Stimulated activated CD4-positive, alpha-beta T cell treated with anti-CD3 and anti-CD28 coated beads, Interleukin-1b, Interleukin-23, amount 100 ng/mL, for 24 hours (primary cell): Measurements from ENCODE around the gene RAPGEF1.

Experiments used
- DNase-seq, 4 experiments: peaks; one replicate each; pipeline ENCODE4 v3.0.0-alpha.2; 2020; ENCODE audit warnings: low read depth in 4 of 4, low spot score in 1 of 4

The RAPGEF1 gene

GRCh38 chr9:131748411-131748955 is 8.6 kb upstream of the RAPGEF1 start:
- DNase-seq = no peak

DNA sequence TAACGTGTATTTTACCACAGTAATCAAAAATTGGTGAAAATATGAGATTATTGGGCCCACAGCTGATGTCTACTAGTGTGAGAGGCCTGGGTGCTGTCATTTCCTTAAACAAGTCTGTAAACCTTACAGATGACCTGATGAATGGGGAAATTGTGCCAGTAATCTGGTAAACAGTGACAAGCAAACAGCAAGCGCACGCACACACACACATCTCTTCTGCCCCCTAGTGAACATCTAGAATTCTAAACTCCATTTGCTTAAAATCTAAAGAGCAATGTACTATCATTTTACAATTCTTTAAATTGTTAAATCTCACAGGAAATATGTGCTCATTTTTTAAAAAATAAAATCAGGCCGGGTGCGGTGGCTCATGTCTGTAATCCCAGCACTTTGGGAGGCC is 7.5 kb upstream of the RAPGEF1 start:
- DNase-seq = no peak

- DNase-seq = no peak
Observed at GRCh38 chr9:131745610-131746009, 5.7 kb upstream of the RAPGEF1 start.

GRCh38 chr9:131744720-131745201 is 4.9 kb upstream of the RAPGEF1 start:
- DNase-seq = no peak

DNA sequence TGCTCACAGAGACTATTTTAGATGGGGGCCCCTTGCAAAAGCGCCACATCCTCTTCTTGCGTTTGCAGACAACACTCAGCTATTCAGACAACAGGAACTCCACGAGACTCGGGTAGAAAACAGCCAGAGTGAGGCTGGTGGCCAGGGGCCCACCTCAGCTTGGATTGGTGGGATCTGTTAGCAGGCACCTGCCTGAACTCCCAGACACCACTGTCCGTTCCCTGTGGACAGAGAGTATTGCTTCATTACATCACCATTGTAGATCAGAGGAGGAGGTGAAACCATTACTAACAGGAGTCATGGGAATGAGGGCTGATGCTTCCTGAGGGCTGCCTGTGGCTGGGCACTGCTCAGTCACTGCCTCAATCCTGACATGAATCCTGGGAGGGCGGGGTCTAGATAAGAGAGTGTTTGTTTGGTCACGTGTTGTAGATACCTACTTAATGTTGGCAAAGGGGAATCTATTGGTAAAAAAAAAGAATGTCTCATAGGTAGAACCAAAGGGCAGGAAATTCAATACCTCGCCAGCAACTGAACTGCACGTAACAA is 4.4 kb upstream of the RAPGEF1 start:
- DNase-seq = no peak

DNA sequence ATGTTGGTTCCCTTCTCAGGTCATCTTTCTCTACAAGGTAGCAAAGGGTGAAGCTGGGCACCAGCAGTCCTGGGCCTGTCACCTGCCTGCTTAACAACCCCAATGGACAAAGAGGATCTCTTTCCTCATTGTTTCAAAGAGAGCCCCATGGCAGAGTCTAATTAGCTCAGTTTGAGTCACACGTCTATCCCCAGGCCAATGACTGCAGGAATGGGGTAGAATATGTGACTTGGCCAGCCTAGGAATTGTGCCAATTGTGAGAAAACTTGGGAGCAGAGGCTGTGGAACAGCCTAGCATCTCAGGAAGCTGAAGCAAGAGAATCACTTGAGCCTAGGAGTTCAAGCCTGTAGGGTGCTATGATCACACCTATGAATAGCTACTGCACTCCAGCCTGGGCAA is 3.6 kb upstream of the RAPGEF1 start:
- DNase-seq = no peak

DNA sequence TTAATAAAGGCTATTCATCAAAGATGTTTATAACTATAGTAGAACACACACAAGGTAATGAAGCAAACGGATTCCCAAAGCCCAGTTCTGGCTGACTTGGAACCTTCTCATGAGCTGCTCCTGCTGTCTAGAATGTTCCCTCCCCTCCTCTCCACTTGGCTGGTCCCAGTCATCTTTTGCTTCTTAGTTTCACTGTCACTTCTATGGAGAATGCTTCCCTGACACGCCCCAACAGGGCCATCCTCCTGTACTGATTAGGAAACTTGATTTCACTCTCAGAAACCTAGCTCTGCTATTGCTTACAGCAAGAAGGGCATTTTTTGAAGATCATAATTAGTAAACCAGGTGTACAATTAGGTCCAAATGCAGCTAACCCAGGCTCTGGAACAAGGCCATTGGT is 3.2 kb upstream of the RAPGEF1 start:
- no peak for DNase-seq

- no peak for DNase-seq
Observed at GRCh38 chr9:131740898-131741297, 1.0 kb upstream of the RAPGEF1 start.

- no peak for DNase-seq
Observed at GRCh38 chr9:131739133-131739958, 530 bp downstream of the RAPGEF1 start.

- DNase-seq = no peak
Observed at GRCh38 chr9:131738293-131739132, 1.4 kb downstream of the RAPGEF1 start.

- no peak for DNase-seq
Observed at GRCh38 chr9:131737426-131737825, 2.5 kb downstream of the RAPGEF1 start.

DNA sequence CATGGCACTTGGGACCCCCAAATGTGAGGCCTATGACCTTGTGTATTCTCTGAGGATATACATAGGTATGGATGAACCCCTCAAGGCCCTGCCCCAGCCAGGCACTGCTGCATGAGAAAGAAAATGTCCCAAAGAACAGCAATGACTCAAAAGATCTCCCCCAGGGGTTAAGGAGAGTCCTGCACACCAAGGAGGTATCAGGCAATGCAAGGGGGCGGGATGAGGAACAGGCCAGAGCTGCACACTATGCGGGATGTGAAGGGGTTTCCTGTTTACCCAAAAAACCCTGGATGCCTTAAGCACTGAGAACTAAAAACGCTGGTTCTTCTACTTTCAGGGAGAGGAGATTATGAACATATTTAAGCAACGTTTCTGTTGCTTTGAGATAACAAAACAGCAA is 3.4 kb downstream of the RAPGEF1 start:
- no peak for DNase-seq

DNA sequence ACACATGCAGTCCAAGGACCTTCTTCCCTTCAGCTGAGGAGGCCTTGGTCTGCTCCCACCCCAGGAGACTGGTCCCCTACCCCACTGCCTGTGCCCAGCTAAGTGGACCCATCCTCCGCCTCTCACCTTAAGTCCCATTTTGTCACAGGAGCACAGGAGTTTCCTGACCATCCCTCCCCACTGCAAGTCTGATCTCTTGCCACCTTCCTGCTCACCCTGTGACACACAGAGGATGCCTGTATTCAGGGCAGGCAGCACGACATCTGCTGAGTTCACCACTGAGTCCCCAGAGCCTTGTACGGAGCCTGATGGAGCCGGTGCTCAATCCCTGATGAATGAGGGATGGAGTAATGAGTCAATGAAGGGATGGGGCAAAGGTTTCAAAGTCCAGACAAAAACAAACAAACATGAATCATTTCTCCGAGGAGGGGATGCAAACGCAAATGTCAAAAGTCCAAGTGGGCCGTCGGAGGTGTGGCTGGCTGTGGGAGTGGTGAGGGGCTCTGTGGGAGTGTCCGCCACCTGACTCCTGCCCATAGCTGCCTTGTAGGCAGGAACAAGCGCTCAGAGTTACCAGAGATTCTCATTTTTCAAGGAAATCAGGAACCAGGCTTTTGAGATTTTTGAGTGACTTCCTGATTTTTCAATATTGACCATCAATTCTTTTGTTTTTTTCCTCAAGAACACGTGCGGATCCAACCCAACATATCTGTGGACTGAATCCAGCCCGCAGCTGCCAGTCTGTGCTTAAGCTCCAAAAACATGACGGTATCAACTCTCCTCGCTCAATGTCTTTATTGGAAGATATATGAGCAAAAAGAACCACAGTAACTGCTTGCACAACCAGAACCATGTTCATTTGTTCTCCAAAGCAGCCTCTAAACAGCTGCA is 4.4 kb downstream of the RAPGEF1 start:
- DNase-seq = no peak

GRCh38 chr9:131734781-131735180 is 5.1 kb downstream of the RAPGEF1 start:
- DNase-seq = no peak

GRCh38 chr9:131734165-131734610 is 5.7 kb downstream of the RAPGEF1 start:
- DNase-seq = no peak

DNA sequence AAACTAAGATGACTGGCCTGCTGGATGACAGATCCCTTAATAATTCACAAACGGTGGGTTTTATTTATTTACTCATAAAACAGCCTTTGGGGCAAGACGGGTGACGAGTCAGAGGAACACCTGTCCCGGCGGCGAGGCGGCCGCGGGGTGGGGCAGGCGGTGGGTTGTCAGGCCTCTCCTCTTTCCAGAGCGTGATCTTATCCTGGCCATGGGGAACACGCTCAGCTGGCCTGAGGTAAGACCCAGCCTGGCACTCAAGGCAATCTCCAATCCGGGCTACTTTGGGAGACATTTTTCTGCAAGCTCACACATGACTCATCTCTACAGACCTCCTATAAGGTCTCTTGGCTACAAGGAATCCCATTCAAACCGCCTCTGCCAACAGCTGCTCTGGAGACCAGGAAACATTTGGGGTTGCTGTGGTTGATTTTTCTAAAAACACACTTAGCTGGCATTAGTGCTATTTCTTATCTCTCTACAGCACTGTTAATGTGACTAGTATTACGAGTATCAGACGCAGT is 6.3 kb downstream of the RAPGEF1 start:
- DNase-seq = no peak

GRCh38 chr9:131732636-131733289 is 7.1 kb downstream of the RAPGEF1 start:
- no peak for DNase-seq

DNA sequence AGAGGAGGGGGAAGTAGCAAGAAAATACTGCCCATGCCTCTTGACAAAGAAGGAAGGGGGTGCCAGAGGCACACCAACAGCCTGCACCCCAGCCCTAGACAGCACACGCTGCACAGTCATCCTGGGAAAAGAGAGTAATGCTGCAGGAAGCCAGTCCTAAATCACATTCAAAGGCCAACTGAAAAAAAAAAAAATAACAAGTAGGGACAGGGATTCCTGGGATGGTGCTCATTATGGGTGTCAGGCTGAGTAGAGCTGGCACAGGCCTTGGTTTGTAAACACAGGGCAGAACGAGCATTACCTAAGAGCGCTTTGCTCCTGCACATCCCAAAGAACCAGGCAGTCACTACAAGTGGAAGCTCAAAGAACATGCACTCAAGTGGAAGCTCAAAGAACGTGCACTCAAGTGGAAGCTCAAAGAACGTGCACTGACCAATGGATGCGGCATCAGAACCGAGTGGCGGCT is 7.8 kb downstream of the RAPGEF1 start:
- DNase-seq = no peak

GRCh38 chr9:131731644-131732043 is 8.2 kb downstream of the RAPGEF1 start:
- DNase-seq = no peak

DNA sequence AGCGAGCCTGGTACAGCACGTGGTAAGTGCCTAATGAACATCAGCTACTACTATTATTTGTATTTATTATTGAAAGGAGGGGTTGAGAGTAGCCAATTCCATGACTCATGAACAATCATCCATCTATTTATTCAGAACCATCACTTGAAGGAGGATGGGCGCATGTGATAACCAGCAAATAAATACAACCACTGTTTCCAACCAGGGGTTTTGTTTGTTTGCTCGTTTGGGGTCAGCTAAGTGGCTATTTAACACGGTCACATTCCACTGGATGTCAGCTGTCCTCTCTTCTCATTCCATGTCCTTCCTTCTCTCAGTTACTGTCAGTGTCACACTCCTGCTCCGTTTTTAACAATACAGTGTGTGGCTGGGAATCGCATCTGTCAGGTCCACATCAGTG is 8.6 kb downstream of the RAPGEF1 start:
- no peak for DNase-seq
